Effector memory CD4-positive, alpha-beta T cell (primary cell): Measurements from ENCODE around the gene HNRNPF.

ENCODE experiments used
- DNase-seq, 3 donors: peaks; one replicate each; pipeline ENCODE4 v3.0.0-alpha.2; 2020
- H3K27ac ChIP-seq: 2 replicates; pipeline ENCODE4 v1.7.0; 2013; ENCODE audit warnings: mild to moderate bottlenecking, low read length, moderate library complexity; ENCODE audit not compliant: insufficient read depth, poor library complexity, severe bottlenecking
- H3K27me3 ChIP-seq: replicated peaks from 2 replicates; pipeline ENCODE4 v1.7.0; 2013; ENCODE audit warnings: mild to moderate bottlenecking, low read length; ENCODE audit not compliant: insufficient read depth, control insufficient read depth, poor library complexity, severe bottlenecking
- H3K36me3 ChIP-seq: 2 replicates; pipeline ENCODE4 v1.7.0; 2013; ENCODE audit warnings: mild to moderate bottlenecking, low read length, moderate library complexity; ENCODE audit not compliant: control insufficient read depth, insufficient read depth
- H3K4me1 ChIP-seq: 2 replicates; pipeline ENCODE4 v1.7.0; 2013; ENCODE audit warnings: low read length, mild to moderate bottlenecking; ENCODE audit not compliant: control insufficient read depth, insufficient read depth, poor library complexity, severe bottlenecking
- H3K4me3 ChIP-seq: 2 replicates; pipeline ENCODE4 v1.7.0; 2013; ENCODE audit warnings: low read length, low read depth, mild to moderate bottlenecking; ENCODE audit not compliant: insufficient read depth, poor library complexity, severe bottlenecking
- H3K9me3 ChIP-seq: 2 replicates; pipeline ENCODE4 v1.7.0; 2013; ENCODE audit warnings: mild to moderate bottlenecking, low read length, moderate library complexity; ENCODE audit not compliant: control insufficient read depth

HNRNPF gene

GRCh38 chr10:43380610-43381222 is 28.3 kb downstream of the HNRNPF start:
- Histone ChIP-seq H3K4me1 (no peaks in the 10 kb centered on the region), H3K27ac (no peak overlapping the region), H3K9me3 (no peaks in the 10 kb centered on the region), H3K27me3 (no peaks in the 10 kb centered on the region), H3K4me3 (no peak overlapping the region), H3K36me3 (peaks cover 11% of the 10 kb centered on the region)
- DNase-seq, result no peak

- DNase-seq, result no peak
- H3K4me3 ChIP-seq, result no peak overlapping the region
- no peaks in the 10 kb centered on the region for H3K9me3 ChIP-seq
- H3K27me3 ChIP-seq, result no peaks in the 10 kb centered on the region
- no peaks in the 10 kb centered on the region for H3K36me3 ChIP-seq
- H3K27ac ChIP-seq, result no peak overlapping the region
- no peaks in the 10 kb centered on the region for H3K4me1 ChIP-seq
Observed at GRCh38 chr10:43377424-43377883, 31.5 kb downstream of the HNRNPF start.

- H3K4me3 ChIP-seq, result no peak overlapping the region
- no peak overlapping the region for H3K27ac ChIP-seq
- no peaks in the 10 kb centered on the region for H3K4me1 ChIP-seq
- no peaks in the 10 kb centered on the region for H3K27me3 ChIP-seq
- no peaks in the 10 kb centered on the region for H3K9me3 ChIP-seq
- no peak for DNase-seq
- H3K36me3 ChIP-seq, result no peaks in the 10 kb centered on the region
Observed at GRCh38 chr10:43376828-43377423, 32.1 kb downstream of the HNRNPF start.

- no peak for DNase-seq
- Histone ChIP-seq H3K4me3 (no peak overlapping the region), H3K4me1 (no peaks in the 10 kb centered on the region), H3K27ac (no peak overlapping the region), H3K9me3 (no peaks in the 10 kb centered on the region), H3K27me3 (no peaks in the 10 kb centered on the region), H3K36me3 (no peaks in the 10 kb centered on the region)
Observed at GRCh38 chr10:43376046-43376635, 32.8 kb downstream of the HNRNPF start.

GRCh38 chr10:43375401-43376020 is 33.5 kb downstream of the HNRNPF start:
- DNase-seq, result no peak
- Histone ChIP-seq H3K9me3 (no peaks in the 10 kb centered on the region), H3K4me3 (no peak overlapping the region), H3K36me3 (no peaks in the 10 kb centered on the region), H3K4me1 (no peaks in the 10 kb centered on the region), H3K27ac (no peak overlapping the region), H3K27me3 (no peaks in the 10 kb centered on the region)

GRCh38 chr10:43374194-43374593 is 34.8 kb downstream of the HNRNPF start:
- no peak overlapping the region for H3K27ac ChIP-seq

GRCh38 chr10:43373461-43373860 is 35.5 kb downstream of the HNRNPF start:
- H3K27me3 ChIP-seq, result no peaks in the 10 kb centered on the region
- H3K36me3 ChIP-seq, result no peaks in the 10 kb centered on the region
- no peak overlapping the region for H3K27ac ChIP-seq
- no peak overlapping the region for H3K4me3 ChIP-seq
- no peaks in the 10 kb centered on the region for H3K4me1 ChIP-seq
- H3K9me3 ChIP-seq, result no peaks in the 10 kb centered on the region
- DNase-seq, result no peak

More at GRCh38 chr10:43374194-43374593, 34.8 kb downstream of the HNRNPF start:
- Histone ChIP-seq H3K4me1 (no peaks in the 10 kb centered on the region), H3K27me3 (no peaks in the 10 kb centered on the region), H3K9me3 (no peaks in the 10 kb centered on the region), H3K36me3 (no peaks in the 10 kb centered on the region), H3K4me3 (no peak overlapping the region)
- no peak for DNase-seq

GRCh38 chr10:43372765-43373361 is 36.1 kb downstream of the HNRNPF start:
- Histone ChIP-seq H3K9me3 (no peaks in the 10 kb centered on the region), H3K27me3 (no peaks in the 10 kb centered on the region)
- DNase-seq, result no peak

GRCh38 chr10:43371418-43371817 is 37.6 kb downstream of the HNRNPF start, which contains the start of gene FXYD4:
Gene FXYD4, plus strand, starts transcription at chr10:43371636. Its CDS starts 2,111 bp downstream, at chr10:43373747.
- DNase-seq, result no peak
- H3K4me1 ChIP-seq, result no peaks in the 10 kb centered on the region

More at GRCh38 chr10:43372765-43373361, 36.1 kb downstream of the HNRNPF start:
- H3K27ac ChIP-seq, result no peak overlapping the region
- no peaks in the 10 kb centered on the region for H3K4me1 ChIP-seq
- H3K4me3 ChIP-seq, result no peak overlapping the region
- no peaks in the 10 kb centered on the region for H3K36me3 ChIP-seq

More at GRCh38 chr10:43371418-43371817, 37.6 kb downstream of the HNRNPF start, which contains the start of gene FXYD4:
- no peak within 1 kb of the TSS for H3K27ac ChIP-seq
- no peak within 1 kb of the TSS for H3K4me3 ChIP-seq
- no peaks in the 10 kb centered on the region for H3K27me3 ChIP-seq
- H3K36me3 ChIP-seq, result no peaks in the 10 kb centered on the region
- H3K9me3 ChIP-seq, result no peaks in the 10 kb centered on the region
